HG03521 (cell line): ENCODE results near the gene HTT.
A peak's percentile ranks its signal among the peaks of the same experiment; 100 is the strongest.

ENCODE experiments used
- ATAC-seq: cut with Tn5 transposase; IDR thresholded peaks from one replicate; pipeline ENCODE4 v1.9.1; 2021; ENCODE audit warnings: mild to moderate bottlenecking, moderate library complexity; ENCODE audit not compliant: unreplicated experiment

The HTT gene

GRCh38 chr4:3285558-3286334 is 211.3 kb downstream of the HTT start:
- no peak for ATAC-seq

- ATAC-seq: no peak
Observed at GRCh38 chr4:3286335-3287175, 212.1 kb downstream of the HTT start.

DNA sequence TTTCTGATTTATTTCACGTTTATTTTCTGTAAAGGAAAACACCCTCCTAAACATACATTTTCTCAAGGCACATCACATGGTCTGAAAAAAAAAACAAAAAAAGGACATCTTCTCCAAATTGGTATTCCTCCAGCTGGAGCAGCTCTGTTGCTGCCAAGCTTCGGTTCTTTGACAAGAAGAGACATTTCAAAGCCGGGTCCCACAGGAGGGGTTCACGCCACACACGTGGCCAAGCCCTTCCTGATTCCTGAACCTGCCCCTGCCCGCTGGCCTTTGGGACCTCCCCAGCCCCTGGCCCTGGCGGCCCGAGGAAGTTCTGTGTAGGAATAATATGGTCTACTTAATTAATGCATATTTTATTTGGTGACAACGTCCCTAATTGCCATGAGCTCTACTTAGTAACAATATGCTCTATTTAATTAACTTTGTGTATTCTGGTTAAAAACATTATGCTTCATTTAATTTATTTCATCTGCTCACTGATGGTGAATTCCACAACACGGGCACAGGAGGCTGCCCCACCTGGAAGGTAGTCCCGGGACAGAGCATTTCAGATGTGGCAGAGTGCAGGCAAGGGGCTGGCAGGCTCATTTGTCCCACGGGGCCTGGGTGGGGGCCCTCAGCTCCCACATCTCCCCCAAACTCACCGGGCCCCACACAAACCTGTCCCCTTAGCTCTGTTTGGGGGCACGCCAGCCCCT is 212.9 kb downstream of the HTT start:
- ATAC-seq: no peak

DNA sequence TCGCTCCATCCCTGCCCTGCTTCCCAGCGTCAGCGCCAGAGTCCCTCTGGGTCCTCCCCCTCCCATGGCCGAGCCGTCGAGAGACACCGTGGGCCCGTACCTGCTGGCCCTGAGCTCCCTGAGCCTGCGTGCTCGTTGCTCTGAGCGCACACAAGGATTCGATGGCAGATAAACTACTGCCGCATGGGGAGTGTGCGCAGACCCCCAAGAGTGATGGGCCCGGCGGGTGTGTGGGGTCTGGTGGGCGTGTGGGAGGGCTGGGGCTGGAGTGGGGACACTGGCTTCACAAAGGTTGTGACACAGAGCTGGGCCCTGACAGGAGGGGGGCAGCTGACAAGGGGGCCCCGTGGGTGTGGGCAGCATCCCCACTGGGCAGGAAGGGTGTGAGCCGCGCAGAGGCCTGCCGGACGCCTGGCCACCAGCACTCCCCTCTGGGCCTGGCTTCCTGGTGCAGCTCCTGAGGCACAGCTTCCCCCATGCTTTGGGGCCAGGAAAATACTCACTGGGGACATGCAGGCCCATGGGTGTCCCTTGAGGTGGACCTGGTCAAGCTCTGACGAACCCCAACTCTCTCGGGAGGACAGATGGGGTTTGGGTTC is 213.6 kb downstream of the HTT start:
- no peak for ATAC-seq

GRCh38 chr4:3288571-3289094 is 214.2 kb downstream of the HTT start:
- no peak for ATAC-seq

DNA sequence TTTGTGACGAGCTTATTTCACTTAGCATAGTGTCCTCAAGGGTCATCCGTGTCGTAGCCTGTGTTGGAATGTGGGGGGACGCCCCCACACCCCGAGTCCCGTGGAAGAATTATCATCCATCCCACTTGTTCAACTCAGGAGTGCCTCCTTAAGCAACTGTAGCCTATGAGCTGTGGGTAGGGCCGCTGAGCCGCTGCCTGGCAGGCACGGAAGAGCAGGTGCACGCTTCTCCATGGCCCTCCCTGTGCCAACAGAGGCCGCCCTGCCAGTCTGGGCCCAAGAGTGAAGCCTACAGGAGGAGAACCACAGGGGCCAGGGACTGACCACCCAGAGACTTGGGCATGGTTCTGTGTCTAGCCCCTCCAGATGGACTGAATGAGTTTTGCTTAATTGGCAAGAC is 216.0 kb downstream of the HTT start:
- no peak for ATAC-seq

- no peak for ATAC-seq
Observed at GRCh38 chr4:3290889-3291321, 216.4 kb downstream of the HTT start.

DNA sequence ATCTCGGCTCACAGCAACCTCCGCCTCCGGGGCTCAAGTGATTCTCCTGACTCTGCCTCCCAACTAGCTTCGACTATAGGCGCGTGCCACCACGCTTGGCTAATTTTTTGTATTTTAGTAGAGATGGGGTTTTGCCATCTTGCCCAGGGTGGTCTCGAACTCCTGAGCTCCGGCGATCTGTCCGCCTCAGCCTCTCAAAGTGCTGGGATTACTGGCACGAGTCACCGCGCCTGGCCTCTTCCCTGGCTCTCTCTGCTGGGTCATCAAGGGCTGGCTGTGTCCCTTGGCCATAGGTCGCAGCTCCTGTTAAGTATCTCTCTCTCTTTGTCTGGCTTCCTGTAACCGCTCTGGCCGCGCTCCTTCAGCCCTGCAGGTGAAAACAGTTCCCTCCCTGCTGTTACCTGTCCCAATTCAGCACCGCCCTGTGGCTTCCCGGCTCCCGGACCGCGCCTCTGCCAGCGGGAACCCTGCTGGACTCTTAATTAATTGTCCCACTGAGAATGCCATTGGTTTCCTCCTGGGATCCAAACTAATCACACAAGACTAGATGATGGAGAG is 217.0 kb downstream of the HTT start:
- no peak for ATAC-seq

DNA sequence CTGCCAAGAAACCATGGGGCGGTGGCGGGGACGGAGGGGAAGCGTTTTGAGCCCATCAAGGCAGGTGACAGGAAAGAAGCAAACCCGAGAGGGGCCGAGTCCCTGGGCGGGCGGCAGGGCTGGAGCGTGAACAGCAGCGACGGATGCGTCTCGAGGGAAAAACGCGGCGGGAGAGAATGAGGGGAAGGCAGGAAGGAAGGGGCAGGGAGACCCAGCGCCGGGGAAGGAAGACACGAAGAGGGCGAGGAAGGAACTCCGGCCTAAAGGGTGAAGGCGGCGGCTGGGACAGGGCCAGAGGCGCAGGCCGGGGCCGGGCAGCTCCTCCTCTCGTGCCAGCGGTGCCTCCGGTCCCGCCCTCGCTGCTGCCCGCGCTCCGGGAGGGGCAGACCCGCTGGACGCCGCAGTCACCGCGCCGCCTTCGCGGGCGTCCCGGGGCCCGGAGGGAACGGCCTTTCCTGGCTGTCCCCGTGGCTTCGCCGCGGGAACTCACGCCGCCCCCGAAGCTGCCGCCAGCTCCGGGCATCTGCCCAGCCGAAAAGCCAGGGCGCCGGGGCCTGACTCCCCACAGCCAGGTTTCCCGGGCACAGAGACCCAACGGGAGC is 217.6 kb downstream of the HTT start:
- peak; percentile 26 for ATAC-seq

DNA sequence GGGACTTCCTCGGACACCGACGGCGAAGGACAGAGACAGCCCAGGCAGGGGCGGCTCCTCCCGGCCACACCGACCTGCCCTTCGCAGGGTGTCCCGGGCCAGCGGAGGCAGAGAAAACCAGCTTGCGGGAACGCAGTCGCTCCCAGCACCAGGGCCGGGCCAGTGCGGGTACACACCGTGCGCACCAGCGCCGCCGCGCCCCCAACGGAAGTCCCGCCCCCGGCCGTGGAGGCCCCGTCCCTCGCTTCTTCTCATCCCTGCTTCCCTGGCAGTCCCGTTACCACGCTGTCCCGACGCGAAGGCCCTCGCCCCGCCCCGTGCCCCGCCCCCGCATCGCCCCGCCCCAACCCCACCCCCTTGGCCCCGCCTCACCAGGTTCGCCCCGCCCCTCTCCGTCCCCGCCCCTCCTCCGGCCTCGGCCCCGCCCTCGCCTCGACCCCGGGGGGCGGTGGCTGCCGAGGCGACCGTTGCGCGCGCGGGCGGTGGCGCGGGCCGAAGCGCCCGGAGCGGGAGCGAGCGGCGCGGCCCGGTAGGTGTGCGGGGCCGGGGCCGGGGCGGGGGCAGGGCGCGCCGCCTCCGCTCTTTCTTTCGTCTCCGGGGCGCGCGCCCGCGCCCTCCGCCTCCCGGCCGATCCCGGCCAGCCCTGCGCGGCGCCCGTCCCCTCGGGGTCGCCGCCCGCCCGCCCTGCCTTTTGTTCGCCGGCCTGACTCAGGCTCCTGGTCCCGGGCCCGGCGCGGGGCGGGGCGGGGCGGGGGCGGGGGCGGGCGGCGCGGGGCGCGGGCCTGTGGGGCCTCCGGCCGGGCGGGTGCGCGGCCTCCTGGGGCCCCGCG is 218.3 kb downstream of the HTT start, which contains the start of gene RGS12:
Gene RGS12 (plus strand): TSS at position 451 of the 830 bp plus-strand sequence. CDS start 23,150 bp downstream, outside the sequence.
- ATAC-seq: peak; percentile 77
